ENCODE results near the gene NUTF2. TPM values are rescaled to one million over a fixed set of nuclear protein-coding genes. Genes with fewer than 3 reads are reported as not detected.
"Not testable (repeated sequence)": the region's sequence is repeated elsewhere in the genome, so short reads cannot be mapped to it uniquely, and the experiment has no call there.

Gene NUTF2
- total RNA-seq, 1 donor from 2014 or later, result 177 TPM

DNA sequence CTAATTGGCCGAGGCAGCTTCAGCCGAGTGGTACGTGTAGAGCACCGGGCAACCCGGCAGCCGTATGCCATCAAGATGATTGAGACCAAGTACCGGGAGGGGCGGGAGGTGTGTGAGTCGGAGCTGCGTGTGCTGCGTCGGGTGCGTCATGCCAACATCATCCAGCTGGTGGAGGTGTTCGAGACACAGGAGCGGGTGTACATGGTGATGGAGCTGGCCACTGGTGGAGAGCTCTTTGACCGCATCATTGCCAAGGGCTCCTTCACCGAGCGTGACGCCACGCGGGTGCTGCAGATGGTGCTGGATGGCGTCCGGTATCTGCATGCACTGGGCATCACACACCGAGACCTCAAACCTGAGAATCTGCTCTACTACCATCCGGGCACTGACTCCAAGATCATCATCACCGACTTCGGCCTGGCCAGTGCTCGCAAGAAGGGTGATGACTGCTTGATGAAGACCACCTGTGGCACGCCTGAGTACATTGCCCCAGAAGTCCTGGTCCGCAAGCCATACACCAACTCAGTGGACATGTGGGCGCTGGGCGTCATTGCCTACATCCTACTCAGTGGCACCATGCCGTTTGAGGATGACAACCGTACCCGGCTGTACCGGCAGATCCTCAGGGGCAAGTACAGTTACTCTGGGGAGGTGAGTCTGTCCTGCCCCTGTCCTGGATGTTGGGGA is 62.5 kb downstream of the NUTF2 start:
- H3K4me3 Mint-ChIP-seq (ENCODE audit: low read depth), result no peak overlapping the region
- no peaks in the 10 kb centered on the region for H3K27me3 Mint-ChIP-seq (ENCODE audit: low read depth)
- H3K36me3 Mint-ChIP-seq (ENCODE audit: low read depth), result peaks cover 17% of the 10 kb centered on the region
- peak overlapping the region; percentile 68 for H3K27ac Mint-ChIP-seq
- intact Hi-C loops (cut with micrococcal nuclease), result no loop called here
- H3K4me1 Mint-ChIP-seq (ENCODE audit: low read depth), result peaks cover 7% of the 10 kb centered on the region
- DNase-seq (ENCODE audit: low spot score), result no peak
- H3K9me3 Mint-ChIP-seq, result no peaks in the 10 kb centered on the region

DNA sequence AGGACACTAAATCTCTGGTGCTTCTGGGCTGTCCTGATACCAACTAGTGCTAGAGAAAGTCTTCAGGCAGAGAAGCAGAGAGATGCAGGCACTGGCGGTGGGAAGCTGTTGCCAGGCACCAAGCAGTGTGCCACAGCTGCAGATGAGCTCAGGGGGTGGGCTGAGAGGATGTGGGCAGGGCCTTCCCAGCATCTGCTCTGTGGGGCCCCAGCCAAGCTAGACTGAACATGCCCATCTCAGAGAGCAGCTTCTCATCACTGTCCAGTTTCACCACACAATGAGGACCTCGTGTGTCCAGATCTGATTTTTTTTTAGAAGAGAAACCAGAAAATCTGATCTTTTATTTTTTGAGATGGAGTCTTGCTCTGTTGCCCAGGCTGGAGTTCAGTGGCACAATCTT is 63.4 kb downstream of the NUTF2 start:
- no peak for DNase-seq (ENCODE audit: low spot score)
- Mint-ChIP-seq H3K9me3 (no peaks in the 10 kb centered on the region), H3K27ac (peak overlapping the region; percentile 12), H3K4me3 (ENCODE audit: low read depth) (no peak overlapping the region), H3K4me1 (ENCODE audit: low read depth) (peaks cover 7% of the 10 kb centered on the region), H3K36me3 (ENCODE audit: low read depth) (peaks cover 17% of the 10 kb centered on the region), H3K27me3 (ENCODE audit: low read depth) (no peaks in the 10 kb centered on the region)
- intact Hi-C loops (cut with micrococcal nuclease), result no loop called here

DNA sequence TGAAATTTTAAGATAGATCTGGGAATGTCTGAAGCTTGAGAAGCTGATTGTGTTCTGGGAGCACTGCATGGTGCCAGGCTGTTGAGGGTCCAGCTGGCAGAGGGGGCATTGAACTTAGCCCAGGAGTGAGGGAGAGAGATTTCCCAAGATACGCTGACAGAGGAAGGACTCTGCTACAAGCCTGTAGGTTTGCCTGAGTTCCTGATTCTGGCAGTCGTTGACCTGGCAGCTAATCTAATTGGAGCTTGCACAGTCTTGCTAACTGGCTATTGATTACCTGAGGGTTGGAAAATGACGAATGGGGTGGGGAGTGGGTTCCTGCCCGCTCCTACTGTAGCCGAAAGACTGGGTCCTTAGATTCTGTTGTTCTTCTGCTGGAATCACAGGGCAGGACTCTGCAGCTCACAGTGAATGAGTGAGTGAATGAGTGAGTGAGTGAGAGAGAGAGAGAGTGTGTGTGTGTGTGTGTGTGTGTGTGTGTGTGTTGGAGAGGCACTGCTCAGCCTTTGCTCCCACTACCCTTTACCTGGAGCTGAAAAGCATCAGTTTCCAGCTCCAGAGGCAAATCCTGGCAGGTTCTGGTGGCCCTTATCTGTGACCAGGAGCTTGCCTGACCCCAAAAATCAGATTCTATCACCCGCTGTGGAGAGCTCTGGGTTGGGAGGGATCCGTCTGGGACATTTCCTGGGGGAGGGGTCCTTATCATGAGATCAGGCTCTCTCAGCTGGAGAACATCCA is 68.2 kb downstream of the NUTF2 start:
- DNase-seq (ENCODE audit: low spot score), result no peak
- Mint-ChIP-seq H3K36me3 (ENCODE audit: low read depth) (peaks cover 15% of the 10 kb centered on the region), H3K27me3 (ENCODE audit: low read depth) (no peaks in the 10 kb centered on the region), H3K4me3 (ENCODE audit: low read depth) (no peak overlapping the region), H3K4me1 (ENCODE audit: low read depth) (peaks cover 17% of the 10 kb centered on the region), H3K9me3 (no peaks in the 10 kb centered on the region), H3K27ac (peak overlapping the region; percentile 50)
- intact Hi-C loops (cut with micrococcal nuclease), result no loop called here

DNA sequence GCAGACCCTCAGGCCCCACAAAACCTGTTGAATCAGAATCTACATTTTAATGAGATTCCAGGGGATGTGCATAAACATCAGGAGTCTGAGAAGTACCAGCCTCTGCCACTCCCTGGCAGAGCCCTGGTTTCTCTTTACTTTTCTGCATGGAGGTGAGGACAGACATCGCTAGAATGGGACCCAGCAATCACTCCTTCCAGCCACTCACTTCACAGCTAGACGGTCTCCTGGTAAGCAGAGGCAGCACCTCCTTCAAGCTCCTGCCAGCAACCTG is 68.7 kb downstream of the NUTF2 start:
- peaks cover 15% of the 10 kb centered on the region for H3K4me1 Mint-ChIP-seq (ENCODE audit: low read depth)
- H3K9me3 Mint-ChIP-seq; DNase-seq (ENCODE audit: low spot score); H3K27ac Mint-ChIP-seq; H3K4me3 Mint-ChIP-seq (ENCODE audit: low read depth); H3K36me3 Mint-ChIP-seq (ENCODE audit: low read depth); intact Hi-C loops (cut with micrococcal nuclease); H3K27me3 Mint-ChIP-seq (ENCODE audit: low read depth): not testable (repeated sequence)

DNA sequence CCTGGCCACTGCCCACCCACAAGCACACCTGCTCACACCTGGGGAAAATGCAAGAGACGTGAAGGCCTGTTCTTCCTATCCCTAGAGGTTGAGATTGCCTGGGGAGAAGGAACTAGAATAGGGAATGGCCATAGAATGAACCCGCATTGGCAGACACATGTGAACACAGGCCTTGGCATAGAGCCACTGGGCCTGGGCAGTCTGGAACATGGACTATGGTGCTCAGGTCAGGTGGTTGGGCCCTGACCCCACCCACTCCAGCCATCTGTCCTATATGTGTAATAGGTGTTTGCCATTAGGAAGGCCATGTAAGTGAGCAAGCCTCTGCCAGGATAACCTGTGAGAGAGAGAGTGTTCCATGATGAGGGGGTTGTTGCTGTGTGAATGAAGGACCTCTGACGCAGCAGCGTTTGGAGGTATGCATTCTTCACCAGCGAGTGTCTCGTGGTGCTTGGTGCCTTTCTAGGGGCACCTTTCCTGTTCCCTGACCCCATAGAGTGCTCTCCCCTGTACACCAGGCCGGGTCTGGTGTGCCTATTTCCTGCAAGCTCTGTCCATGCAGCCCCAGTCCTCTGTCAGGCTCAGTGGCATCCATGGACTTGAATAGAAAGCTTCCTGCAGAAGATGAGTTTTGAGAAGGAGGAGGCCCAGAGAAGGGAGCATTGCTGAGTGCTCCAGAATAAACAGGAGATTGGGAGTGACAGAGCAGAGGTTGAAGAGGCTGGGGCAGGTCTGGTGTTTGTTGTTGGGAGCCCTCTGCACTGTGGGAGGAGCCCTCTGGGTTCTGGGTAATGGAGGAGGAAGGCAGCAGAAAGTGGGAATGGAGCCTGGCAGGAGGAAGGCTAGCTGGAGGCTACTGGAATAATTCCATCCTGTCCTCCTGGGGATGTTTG is 69.3 kb downstream of the NUTF2 start:
- Mint-ChIP-seq H3K9me3 (no peaks in the 10 kb centered on the region), H3K4me1 (ENCODE audit: low read depth) (peaks cover 15% of the 10 kb centered on the region), H3K4me3 (ENCODE audit: low read depth) (no peak overlapping the region), H3K36me3 (ENCODE audit: low read depth) (peaks cover 10% of the 10 kb centered on the region), H3K27me3 (ENCODE audit: low read depth) (no peaks in the 10 kb centered on the region), H3K27ac (peak overlapping the region; percentile 21)
- DNase-seq (ENCODE audit: low spot score), result no peak
- intact Hi-C loops (cut with micrococcal nuclease), result no loop called here

DNA sequence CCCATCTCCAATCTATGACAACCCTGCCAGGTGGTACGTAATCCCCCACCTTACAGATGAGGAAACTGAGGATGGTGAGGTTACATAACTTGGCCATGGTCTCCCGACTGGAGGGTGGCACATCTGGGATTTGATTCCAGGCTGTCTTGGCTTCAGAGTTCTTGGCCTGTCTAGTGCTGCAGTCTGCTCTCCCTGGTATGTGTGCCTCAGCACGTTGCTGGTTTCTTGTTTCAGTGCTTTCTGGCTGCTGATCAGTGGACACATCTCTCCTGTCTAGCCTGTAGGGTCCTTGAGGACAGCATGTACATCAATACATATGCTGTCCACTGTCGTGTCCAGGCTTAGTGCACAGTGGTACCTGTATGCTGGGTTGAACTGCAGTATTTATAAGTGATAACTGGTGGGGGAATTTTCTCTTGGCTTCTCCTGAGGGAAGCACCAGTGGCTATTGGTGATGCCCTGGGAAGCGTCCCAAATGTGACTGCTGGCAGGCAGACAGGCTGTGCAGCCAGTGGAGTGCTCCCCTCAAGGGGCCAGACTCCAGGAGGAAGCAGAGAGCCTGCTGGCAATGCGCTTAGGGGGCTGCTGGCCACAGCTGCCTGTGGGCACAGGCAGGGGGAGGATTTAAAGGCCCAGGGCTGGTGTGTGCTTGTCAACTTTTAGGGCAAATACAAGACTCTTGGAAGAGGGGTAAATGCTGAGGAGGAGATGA is 70.6 kb downstream of the NUTF2 start:
- Mint-ChIP-seq H3K4me3 (ENCODE audit: low read depth) (no peak overlapping the region), H3K27me3 (ENCODE audit: low read depth) (no peaks in the 10 kb centered on the region), H3K27ac (peak overlapping the region; percentile 83), H3K9me3 (no peaks in the 10 kb centered on the region), H3K36me3 (ENCODE audit: low read depth) (peaks cover 14% of the 10 kb centered on the region), H3K4me1 (ENCODE audit: low read depth) (peaks cover 22% of the 10 kb centered on the region)
- no peak for DNase-seq (ENCODE audit: low spot score)
- intact Hi-C loops (cut with micrococcal nuclease), result no loop called here

DNA sequence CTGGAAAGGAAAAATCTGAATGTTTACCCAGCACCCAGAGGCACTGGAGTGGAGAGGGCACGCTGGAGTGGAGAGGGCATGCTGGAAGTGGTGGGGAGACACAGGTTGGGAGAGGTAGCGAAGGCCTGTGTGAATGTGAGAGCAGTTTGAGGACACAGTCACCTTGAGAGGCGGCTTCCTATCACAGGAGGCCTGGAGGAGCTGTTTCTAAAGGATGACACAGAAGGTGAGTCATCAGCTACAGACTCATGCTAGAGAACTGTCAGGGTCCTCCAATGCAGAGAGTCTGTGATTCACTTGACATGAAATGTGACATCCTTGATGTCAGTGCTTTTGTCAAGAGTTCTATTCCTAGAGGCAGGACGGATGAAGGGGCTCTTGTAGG is 71.1 kb downstream of the NUTF2 start:
- peak overlapping the region; percentile 83 for H3K27ac Mint-ChIP-seq
- intact Hi-C loops (cut with micrococcal nuclease), result no loop called here

DNA sequence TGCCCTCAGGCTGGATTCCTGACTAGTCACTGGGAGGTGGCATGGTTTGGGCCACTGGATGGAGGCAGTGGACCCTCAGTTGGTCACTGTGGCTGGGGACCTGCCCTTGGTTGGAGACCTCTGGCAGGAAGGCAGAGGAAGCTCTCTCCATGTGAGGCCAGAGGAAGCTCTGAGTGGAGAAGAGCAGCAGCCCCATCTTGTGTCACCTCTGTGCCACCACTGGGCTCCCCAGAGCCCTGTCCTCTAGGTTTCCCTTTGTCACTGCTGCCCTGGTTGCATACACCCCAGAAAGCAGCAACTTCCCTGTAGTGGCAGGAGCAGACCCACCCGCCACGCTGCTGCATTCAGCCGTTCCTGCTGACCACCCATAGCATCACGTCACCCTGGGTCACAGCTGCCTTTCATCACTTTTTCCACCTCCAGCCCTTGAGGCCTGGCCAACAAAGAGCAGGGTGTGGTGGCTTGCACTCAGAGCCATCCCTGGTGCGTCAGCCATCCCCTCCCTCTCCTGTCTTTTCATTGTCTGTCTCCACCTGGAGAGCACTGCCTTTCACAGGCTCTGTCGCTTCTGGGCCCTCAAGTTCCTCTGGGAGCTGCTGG is 73.0 kb downstream of the NUTF2 start:
- intact Hi-C loops (cut with micrococcal nuclease), result no loop called here
- Mint-ChIP-seq H3K36me3 (ENCODE audit: low read depth) (peaks cover 14% of the 10 kb centered on the region), H3K27me3 (ENCODE audit: low read depth) (no peaks in the 10 kb centered on the region), H3K4me3 (ENCODE audit: low read depth) (no peak overlapping the region), H3K9me3 (no peaks in the 10 kb centered on the region), H3K27ac (no peak overlapping the region), H3K4me1 (ENCODE audit: low read depth) (peaks cover 26% of the 10 kb centered on the region)
- DNase-seq (ENCODE audit: low spot score), result no peak

More for the DNA sequence above, 71.1 kb downstream of the NUTF2 start:
- peaks cover 14% of the 10 kb centered on the region for H3K36me3 Mint-ChIP-seq (ENCODE audit: low read depth)
- H3K27me3 Mint-ChIP-seq (ENCODE audit: low read depth), result no peaks in the 10 kb centered on the region
- H3K4me1 Mint-ChIP-seq (ENCODE audit: low read depth), result peaks cover 24% of the 10 kb centered on the region
- DNase-seq (ENCODE audit: low spot score), result no peak
- H3K4me3 Mint-ChIP-seq (ENCODE audit: low read depth), result no peak overlapping the region
- H3K9me3 Mint-ChIP-seq, result no peaks in the 10 kb centered on the region

Other genes starting within 250 kb of the NUTF2 start
- gene CARMIL2, start 201.8 kb upstream of the NUTF2 start, total RNA-seq, result 197 and 206 TPM in 2 replicates
- 48.9 and 57.4 TPM in 2 replicates for gene ACD, start 186.7 kb upstream of the NUTF2 start, total RNA-seq
- 10.7 and 11.5 TPM in 2 replicates for gene PARD6A, start 186.0 kb upstream of the NUTF2 start, total RNA-seq
- 8.1 and 9.2 TPM in 2 replicates for gene ENKD1, start 180.2 kb upstream of the NUTF2 start, total RNA-seq
- 1.4 and 1.8 TPM in 2 replicates for gene C16orf86, start 180.1 kb upstream of the NUTF2 start, total RNA-seq
- 17.0 and 18.3 TPM in 2 replicates for gene GFOD2, start 127.6 kb upstream of the NUTF2 start, total RNA-seq
- gene RANBP10, start 40.4 kb upstream of the NUTF2 start, total RNA-seq, result 16.5 and 17.3 TPM in 2 replicates
- gene TSNAXIP1, start 40.0 kb upstream of the NUTF2 start, total RNA-seq, result 0.51 and 1.0 TPM in 2 replicates
- 43.0 and 45.1 TPM in 2 replicates for gene THAP11, start 4.6 kb upstream of the NUTF2 start, total RNA-seq
- gene CENPT, start 760 bp downstream of the NUTF2 start, total RNA-seq, result 38.6 and 50.1 TPM in 2 replicates
- 102 and 105 TPM in 2 replicates for gene EDC4, start 26.1 kb downstream of the NUTF2 start, total RNA-seq
- not detected in 2 replicates for gene NRN1L, start 38.0 kb downstream of the NUTF2 start, total RNA-seq
- gene PSKH1, start 46.3 kb downstream of the NUTF2 start, total RNA-seq, result 15.5 and 16.5 TPM in 2 replicates
- 5.6 and 6.0 TPM in 2 replicates for gene CTRL, start 84.9 kb downstream of the NUTF2 start, total RNA-seq
- gene PSMB10, start 89.9 kb downstream of the NUTF2 start, total RNA-seq, result 238 and 243 TPM in 2 replicates
- gene LCAT, start 97.2 kb downstream of the NUTF2 start, total RNA-seq, result 20.0 and 22.0 TPM in 2 replicates
- 46.2 and 47.1 TPM in 2 replicates for gene SLC12A4, start 121.7 kb downstream of the NUTF2 start, total RNA-seq
- gene DPEP3, start 133.6 kb downstream of the NUTF2 start, total RNA-seq, result not detected in 2 replicates
- gene DPEP2, start 152.6 kb downstream of the NUTF2 start, total RNA-seq, result 3.7 and 4.3 TPM in 2 replicates
- gene DPEP2NB, start 169.0 kb downstream of the NUTF2 start, total RNA-seq, result not detected in 2 replicates
- 19.3 TPM in 2 replicates for gene DDX28, start 176.3 kb downstream of the NUTF2 start, total RNA-seq
- 31.2 and 34.3 TPM in 2 replicates for gene DUS2, start 176.4 kb downstream of the NUTF2 start, total RNA-seq
- gene NFATC3, start 238.4 kb downstream of the NUTF2 start, total RNA-seq, result 136 and 146 TPM in 2 replicates